H1 (cell line): ENCODE measurements around the gene POLR2A. TPM values are rescaled to one million over a fixed set of nuclear protein-coding genes. Genes with fewer than 3 reads are reported as not detected.

ENCODE experiments used
- ASH2L ChIP-seq: fragments of 200-600, 300-600 bp; sonication (generic); IDR thresholded peaks from one replicate; pipeline ENCODE4 v1.7.1; 2017; ENCODE audit warnings: low read length
- CEBPB ChIP-seq: IDR thresholded peaks from 2 replicates; pipeline ENCODE4 v1.6.1; 2012; ENCODE audit warnings: low read depth, low read length
- CHD1 ChIP-seq: IDR thresholded peaks from 2 replicates; pipeline ENCODE4 v1.6.1; 2012; ENCODE audit warnings: low read depth, low read length, improper control_type of control experiment
- EP300 ChIP-seq, 2 experiments: IDR thresholded peaks; 1 replicate in 1 of 2; 2 replicates in 1 of 2; pipeline ENCODE4 v1.6.1; 2011 to 2012; ENCODE audit warnings: low read depth in 2 of 2, low read length in 2 of 2, mild to moderate bottlenecking in 2 of 2, borderline replicate concordance in 1 of 2, inconsistent platforms in 1 of 2, moderate library complexity in 1 of 2
- GABPA ChIP-seq: IDR thresholded peaks from 2 replicates; pipeline ENCODE4 v1.6.1; 2011; ENCODE audit warnings: mild to moderate bottlenecking, low read length, moderate library complexity, borderline replicate concordance; ENCODE audit not compliant: insufficient read depth
- KDM5A ChIP-seq: fragments of 200-600 bp; IDR thresholded peaks from 2 replicates; pipeline ENCODE4 v1.7.1; 2012; ENCODE audit warnings: mild to moderate bottlenecking, low read length, inconsistent platforms, mixed read lengths
- RXRA ChIP-seq: IDR thresholded peaks from 2 replicates; pipeline ENCODE4 v1.6.1; 2011; ENCODE audit warnings: low read depth, mild to moderate bottlenecking, low read length, moderate library complexity; ENCODE audit not compliant: insufficient read depth
- SP1 ChIP-seq: IDR thresholded peaks from 2 replicates; pipeline ENCODE4 v1.6.1; 2011; ENCODE audit warnings: low read depth, low read length
- TAF1 ChIP-seq: IDR thresholded peaks from 2 replicates; pipeline ENCODE4 v1.6.1; 2011; ENCODE audit warnings: mild to moderate bottlenecking, low read depth, low read length
- polyA plus RNA-seq, 7 experiments: library from polyadenylated mRNA; depleted of rRNA in 3 of 7; stranded (reverse) in 5 of 7; unstranded in 2 of 7; fragments of >200 nt in 5 of 7; fragments of 200-250 nt in 2 of 7; gene quantifications; 1 replicate in 5 of 7; 2 replicates in 1 of 7; 4 replicates in 1 of 7; pipeline versions ENCODE4 v1.2.1 to v1.2.3, GENCODE V29; 2011 to 2013; ENCODE audit warnings: missing spikeins in 2 of 7, mixed read lengths in 2 of 7
- total RNA-seq: library from RNA; stranded (reverse); fragmentation: NEBNext Ultra II Directional; extraction: Animal tissue kit (Norgen Biotek cat#: 25700); gene quantifications from 2 replicates; pipeline ENCODE4 v1.2.1, GENCODE V29; 2021

Gene POLR2A
- total and polyA plus RNA-seq, 2 of the 8 experiments (the other 6 are each of a cell fraction or from before 2014, with no cell fraction given), result 26.8 to 150 TPM

DNA sequence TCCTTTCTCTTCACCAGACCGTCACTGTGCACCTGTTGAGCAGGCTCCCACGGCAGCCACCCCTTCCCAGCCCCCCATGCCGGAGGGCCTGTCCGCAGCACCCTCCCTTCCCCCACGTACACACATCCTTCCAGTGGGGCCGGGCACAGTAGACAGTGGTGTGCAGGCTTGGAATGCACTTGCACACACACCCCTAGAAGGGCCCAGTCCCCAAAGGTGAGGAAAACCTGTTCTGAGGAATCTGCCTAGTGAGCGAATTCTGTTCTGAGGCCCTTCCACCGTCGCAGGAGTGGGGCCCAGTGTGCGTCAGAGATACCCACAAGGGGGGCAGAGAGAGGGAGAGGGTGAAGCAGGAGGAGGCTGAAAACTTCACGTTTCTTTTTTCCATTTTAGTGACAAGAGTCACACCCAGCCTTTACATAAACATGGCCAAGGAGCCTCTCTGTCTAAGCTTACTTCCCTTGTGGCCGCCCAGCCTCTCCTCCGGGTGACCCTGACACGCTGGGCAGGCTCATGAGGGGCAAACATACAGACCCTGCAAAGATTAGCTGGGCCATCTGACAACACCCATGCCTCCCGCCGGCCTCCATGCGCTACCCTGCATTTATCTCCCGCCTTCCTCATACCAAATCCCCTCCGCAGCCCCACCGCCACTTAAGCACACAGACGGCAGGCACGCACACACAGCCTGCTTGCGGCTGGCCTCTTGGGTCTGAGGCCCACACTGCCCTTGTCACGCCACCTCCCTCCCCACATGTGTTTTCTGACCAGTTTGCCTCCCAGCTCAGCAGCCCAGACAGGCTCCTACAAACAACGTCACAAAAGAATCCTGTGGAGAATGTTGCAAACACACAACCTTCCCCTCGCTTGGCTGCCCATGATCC lies 6.5 kb upstream of the POLR2A start (continued):
- TF ChIP-seq CHD1 (no peak), EP300 (IDR thresholded peaks at IDR 0.05; ENCODE audit: borderline replicate concordance in 1 of 2, low read depth in 2 of 2, low read length in 2 of 2) (no peak), RXRA (no peak), KDM5A (no peak), SP1 (no peak), CEBPB (no peak), TAF1 (no peak), ASH2L (no peak), GABPA (no peak)
